Measurements from ENCODE around the gene STEEP1. TPM values are rescaled to one million over a fixed set of nuclear protein-coding genes. Genes with fewer than 3 reads are reported as not detected.
A peak's percentile ranks its signal among the peaks of the same experiment; 100 is the strongest.

The STEEP1 gene
- total RNA-seq = 15.6 and 18.3 TPM in 2 replicates
- 17.1 TPM for polyA plus RNA-seq (2012)

DNA sequence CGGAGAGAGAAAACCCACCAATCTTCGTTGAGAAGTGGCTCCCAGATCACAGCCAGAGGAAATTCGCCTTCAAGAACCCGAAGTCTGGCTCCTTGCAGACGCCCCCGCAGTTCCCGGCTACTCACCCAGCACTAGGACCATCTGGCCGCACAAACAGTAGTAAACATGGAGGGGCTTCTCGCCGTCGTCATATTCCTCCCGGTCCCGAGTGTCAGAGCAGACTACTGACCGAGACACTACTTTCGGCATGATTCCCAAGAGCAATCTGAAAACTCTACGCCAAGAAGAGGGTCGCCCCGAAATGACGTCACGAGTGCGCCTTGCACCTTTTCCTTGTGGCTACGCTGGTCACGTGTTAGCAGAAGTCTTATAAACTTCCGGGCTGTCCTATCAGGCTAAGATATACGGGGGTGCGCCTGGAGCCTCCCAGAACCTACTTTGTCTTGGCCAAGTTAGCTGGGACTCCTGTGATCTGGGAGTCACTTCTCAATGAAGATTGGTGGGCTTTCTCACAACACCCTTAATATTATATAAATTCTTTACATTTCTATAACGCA, at the start of gene STEEP1:
STEEP1 (minus strand) TSS at position 303 of the 557 bp plus-strand sequence; CDS start at position 249, 54 bp downstream.
- peak; percentile 93 for DNase-seq (ENCODE audit: low read depth)

DNA sequence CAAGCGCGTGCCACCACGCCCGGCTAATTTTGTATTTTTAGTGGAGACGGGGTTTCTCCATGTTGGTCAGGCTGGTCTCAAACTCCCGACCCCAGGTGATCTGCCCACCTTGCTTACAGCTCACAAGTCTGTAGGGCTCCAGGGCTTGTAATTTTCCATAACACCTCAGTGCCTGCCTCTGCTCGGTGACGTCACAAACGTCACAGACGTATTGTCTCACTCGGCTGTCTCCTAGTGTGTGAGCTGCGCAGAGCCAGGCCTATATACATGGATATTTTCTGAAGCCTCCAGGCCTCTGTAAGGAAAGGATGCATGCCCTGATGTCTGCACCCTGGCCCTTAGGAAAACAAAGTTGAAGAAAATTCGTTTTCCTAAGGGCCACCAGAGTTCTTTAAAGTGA, 49.6 kb upstream of the STEEP1 start:
- no peak for DNase-seq (ENCODE audit: low read depth)

- no peak for DNase-seq (ENCODE audit: low read depth)
These were observed 41.8 kb upstream of the STEEP1 start for GRCh38 chrX:119607018-119607389.

- DNase-seq (ENCODE audit: low read depth) = peak; percentile 94
These were observed 41.2 kb upstream of the STEEP1 start, which contains the start of gene NKRF for GRCh38 chrX:119606280-119607017. Gene NKRF (minus strand): TSS chrX:119606424.

DNA sequence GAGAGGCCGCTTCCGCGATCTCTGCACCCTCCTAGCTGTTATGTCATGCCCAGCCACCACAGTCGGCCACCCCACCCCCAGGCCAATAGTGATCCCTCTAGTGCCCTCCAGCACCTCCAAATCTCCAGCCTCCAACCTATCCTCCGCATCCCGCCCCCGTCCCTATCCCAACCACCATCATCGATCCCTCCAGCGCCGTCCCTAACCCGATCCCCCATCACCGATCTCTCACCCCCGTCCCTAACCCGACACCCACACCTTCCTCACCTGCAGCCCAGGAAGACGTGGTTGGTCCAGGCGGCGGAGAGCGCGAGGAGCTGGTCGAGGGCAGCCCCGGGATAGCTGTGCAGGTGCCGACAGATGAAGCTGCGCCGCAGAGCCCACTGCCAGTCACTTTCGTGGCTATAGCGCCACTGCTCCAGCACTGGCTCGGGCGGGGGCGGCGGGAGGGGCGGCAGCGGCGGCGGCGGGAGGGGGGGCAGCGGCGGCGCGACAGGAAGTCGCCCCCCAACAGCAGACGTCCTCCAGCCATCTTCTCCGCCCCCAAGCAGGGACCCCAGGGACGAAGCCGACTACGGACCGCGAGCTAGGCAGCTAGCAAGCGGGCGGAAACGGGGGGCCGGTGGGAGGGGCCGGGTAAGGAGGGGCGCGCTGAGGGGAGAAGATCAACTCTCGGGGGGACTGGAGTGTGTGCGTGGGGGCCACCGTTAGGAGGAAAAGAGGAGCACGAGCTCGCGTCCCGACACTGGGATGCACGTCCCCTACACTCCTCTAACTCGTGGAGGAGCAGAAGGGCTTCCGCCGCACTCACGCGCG, 40.5 kb upstream of the STEEP1 start:
- DNase-seq (ENCODE audit: low read depth) = peak; percentile 10

DNA sequence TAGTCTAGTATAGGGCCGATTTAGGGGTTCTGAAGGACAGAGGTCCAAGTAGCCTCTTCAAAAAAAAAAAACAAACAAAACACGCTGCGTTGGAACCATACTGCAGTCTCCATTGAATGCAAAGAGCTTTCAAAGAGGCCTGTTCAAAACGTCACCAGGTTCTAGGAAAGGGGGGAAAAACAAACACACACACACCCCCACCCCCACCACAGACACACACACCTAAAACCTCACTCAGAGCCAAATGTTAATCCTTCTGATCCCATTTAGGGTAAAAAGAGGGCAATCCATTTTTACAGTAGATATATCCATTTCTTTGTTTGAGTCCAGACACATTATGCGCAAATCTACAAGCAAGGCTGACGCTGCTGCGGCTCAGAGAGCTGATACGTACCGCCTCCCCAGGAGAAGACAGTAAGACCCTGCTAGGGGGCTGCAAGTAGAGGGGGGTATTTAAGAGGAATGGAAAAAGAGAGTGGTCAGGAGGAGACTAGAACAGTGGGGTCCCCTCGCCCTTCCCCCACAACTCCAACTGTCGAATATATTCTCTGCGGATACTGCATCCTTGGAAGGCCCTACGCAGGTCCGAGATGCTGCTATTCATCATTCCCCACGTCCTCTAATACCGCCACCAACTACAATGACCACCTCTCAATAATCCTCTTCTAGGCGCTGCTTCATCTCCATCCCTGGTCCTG, 39.7 kb upstream of the STEEP1 start:
- DNase-seq (ENCODE audit: low read depth) = no peak

- DNase-seq (ENCODE audit: low read depth) = peak; percentile 19
These were observed 37.6 kb upstream of the STEEP1 start for GRCh38 chrX:119602701-119603255.

DNA sequence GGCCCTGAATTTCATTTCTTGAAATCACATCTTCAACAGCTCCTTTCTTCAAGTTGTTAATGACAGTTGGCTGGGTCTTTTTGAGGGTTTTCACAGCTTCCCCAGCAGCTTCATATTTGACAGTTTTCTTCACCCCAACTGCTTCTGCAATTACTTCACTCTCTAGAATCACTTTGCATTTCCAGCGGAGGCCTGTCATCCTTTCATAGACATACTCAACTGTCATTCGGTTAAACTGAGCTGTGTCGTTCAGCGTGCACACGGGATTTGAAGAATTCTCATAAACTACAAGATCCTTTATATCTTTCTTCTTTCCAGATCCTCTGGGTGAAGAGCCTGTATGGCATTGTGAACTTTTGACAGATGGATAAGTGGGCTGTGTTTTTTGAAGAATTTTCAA, 24.6 kb upstream of the STEEP1 start:
- no peak for DNase-seq (ENCODE audit: low read depth)

- no peak for DNase-seq (ENCODE audit: low read depth)
These were observed 18.3 kb upstream of the STEEP1 start for GRCh38 chrX:119583431-119584059.

- DNase-seq (ENCODE audit: low read depth) = no peak
These were observed 14.2 kb upstream of the STEEP1 start for GRCh38 chrX:119579414-119579813.

DNA sequence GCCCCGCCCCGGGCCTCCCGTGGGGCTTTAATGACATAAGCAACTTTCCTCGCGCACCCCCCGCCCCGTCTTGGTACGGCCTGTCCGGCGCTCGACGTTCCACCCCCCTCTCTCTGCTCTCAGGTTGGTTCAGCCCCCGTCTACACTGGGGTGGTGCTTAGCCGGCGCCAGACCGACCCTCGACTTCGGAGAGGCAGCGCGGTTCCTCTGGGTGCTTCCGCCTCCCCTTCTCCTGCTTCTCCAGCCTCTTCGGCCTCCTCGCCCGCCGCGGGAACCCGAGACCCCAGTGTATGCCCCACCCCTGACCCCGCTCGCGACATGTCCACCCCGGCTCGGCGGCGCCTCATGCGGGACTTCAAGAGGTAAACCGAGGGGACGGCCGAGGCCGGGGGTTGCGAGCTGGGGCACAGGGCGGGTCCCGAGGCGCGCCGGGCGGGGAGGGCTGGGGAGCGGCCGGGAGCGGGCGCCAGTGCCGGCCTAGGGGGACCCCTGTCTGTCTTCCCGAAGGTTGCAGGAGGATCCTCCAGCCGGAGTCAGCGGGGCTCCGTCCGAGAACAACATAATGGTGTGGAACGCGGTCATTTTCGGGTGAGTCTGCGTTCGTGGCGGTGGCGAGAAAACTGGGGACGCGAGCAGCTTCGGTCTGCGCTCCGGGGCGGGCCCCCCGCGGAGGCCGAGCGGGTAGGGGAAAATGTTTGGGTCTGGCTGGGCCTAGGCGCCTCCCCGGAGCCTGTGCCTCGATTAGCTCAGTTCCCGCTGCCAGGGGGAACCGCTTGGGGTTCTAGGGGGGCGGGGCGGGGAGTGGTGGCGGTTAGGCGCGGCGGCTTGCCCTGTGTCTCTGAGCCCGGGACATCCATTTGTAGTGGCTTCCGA, 9.4 kb upstream of the STEEP1 start, which contains the start of gene UBE2A:
UBE2A (plus strand) TSS at position 170 of the 873 bp plus-strand sequence; CDS start at position 319, 149 bp downstream.
- peak; percentile 90 for DNase-seq (ENCODE audit: low read depth)

- DNase-seq (ENCODE audit: low read depth) = peak; percentile 50
These were observed 8.7 kb upstream of the STEEP1 start for GRCh38 chrX:119573840-119574393.

- DNase-seq (ENCODE audit: low read depth) = no peak
These were observed 8.0 kb upstream of the STEEP1 start for GRCh38 chrX:119573222-119573621.

DNA sequence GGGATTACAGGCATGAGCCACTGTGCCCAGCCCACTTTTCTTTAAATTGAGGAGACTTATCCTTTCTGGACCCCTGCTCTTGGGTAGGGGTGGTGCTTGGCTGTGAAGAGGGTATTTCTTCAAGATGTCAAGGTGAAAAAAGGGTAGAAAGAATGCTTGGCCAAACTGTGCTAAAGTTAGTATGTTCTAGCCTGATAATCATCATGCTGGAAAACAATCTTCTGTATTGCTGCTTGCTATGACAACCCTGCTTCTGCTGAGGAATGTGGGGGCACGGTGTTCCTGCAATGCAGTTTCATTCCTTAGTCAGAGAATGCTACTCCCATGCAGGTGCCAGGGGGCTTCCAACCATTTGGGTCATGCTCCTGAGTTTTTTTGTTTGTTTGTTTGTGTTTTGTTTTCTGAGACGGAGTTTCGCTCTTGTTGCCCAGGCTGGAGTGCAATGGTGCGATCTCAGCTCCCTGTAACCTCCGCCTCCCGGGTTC, 5.2 kb upstream of the STEEP1 start:
- no peak for DNase-seq (ENCODE audit: low read depth)

DNA sequence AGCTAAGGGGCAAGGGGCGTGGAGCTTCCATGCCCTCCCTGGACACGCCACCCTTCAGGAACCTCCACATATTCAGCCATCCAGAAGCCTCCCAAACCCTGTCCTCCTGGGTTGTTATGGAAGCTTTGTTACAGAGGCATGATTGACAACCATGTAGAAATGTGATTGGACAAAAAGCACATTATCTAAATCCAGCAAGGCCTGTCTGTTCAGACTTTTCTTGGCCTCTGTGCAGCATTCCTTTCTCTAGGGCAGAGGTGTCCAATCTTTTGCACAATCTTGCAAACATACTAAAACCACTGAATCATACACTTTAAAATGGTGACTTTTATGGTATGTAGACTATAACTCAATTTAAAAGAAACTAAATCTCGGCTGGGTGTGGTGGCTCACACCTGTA, 12.7 kb downstream of the STEEP1 start:
- no peak for DNase-seq (ENCODE audit: low read depth)

- DNase-seq (ENCODE audit: low read depth) = no peak
These were observed 15.7 kb downstream of the STEEP1 start for GRCh38 chrX:119549327-119550016.

- DNase-seq (ENCODE audit: low read depth) = peak; percentile 32
These were observed 24.0 kb downstream of the STEEP1 start for GRCh38 chrX:119541188-119541587.

DNA sequence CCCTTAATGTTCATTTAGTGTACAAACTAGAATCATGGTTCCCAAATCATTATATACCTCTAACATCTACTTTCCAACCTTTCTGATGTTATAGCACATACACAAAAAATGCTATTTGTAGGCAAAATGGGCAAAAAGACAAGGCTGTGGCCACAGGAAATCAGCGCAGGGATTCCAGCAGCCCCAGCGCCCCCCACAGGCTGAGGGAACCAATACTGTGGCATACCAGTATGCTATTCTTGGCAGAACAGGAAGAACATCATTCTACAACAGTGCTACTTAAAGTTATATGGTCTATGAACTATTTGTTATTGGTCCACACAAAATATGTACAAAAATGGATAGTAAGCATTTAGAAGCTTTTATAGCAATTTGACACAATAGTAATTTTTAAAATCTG, 25.3 kb downstream of the STEEP1 start:
- DNase-seq (ENCODE audit: low read depth) = no peak
